ENCODE measurements around the gene SLC22A17.

DNA sequence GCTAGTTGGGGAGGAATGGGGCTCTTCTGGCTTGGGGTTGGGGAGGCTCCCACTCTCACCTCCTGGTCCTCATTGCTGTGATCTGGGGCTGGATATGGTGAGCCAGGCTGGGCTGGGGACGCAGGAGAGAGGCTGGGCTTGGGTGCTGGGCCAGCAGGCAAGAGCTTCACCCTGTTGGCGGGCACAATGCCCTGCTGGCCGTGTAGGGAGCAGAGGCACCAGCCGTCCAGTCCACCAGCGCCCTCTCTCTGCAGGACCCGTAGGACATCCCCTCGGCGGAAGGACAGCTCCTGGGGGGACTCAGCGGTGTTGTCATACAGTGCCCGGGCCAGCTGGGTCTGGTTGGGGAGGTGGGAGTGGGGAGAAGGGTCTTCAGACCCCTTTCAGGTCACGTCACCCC lies 7.8 kb upstream of the SLC22A17 start:
- TF ChIP-seq, protein P1, sequence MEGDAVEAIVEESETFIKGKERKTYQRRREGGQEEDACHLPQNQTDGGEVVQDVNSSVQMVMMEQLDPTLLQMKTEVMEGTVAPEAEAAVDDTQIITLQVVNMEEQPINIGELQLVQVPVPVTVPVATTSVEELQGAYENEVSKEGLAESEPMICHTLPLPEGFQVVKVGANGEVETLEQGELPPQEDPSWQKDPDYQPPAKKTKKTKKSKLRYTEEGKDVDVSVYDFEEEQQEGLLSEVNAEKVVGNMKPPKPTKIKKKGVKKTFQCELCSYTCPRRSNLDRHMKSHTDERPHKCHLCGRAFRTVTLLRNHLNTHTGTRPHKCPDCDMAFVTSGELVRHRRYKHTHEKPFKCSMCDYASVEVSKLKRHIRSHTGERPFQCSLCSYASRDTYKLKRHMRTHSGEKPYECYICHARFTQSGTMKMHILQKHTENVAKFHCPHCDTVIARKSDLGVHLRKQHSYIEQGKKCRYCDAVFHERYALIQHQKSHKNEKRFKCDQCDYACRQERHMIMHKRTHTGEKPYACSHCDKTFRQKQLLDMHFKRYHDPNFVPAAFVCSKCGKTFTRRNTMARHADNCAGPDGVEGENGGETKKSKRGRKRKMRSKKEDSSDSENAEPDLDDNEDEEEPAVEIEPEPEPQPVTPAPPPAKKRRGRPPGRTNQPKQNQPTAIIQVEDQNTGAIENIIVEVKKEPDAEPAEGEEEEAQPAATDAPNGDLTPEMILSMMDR (IDR thresholded peaks at IDR 0.05) = peak in 3 of 12 donors; percentile 8 to 17 (median 17)
- TF ChIP-seq POLR2A (IDR thresholded peaks at IDR 0.05) = no peak

All from heart left ventricle (tissue), 13 donors.